ENCODE results near the gene ANO6.

DNA sequence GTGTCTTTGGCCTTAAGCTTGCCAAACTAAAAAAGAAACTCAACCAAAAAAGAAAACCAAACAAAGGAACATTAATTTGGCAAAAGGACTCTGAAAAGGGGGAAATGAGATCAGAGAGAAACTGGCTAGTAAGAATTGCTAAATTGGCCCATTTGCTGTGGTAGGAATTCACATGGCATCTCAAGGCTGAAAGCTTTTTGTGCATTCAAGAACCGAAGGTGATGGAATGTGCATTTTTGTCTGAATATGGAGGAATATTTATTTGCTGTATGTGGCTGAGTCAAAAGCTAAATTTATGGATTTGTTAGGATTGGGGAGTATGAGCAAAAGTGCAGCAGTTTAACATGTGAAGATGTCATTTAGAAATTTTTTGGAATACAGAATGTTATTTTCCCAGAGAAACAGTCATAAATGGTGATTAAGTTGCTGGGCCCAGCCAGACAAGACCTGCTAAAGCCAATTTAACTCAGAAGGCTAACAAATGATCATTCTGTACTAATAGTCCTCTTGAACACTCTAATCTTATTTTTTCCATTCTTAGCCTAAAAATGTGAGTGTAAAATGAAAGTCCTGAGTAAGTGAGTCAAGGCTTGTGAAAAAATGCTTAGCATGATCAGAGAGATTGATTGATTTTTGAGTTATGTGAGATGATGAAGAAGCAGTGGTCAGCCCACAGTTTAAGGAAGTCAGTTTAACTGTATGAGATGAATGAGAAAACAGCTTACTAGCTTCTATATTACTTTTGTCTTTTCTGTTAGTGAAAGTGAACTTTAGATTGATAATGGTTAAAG, 94.1 kb downstream of the ANO6 start:
- TF ChIP-seq CTCF (IDR thresholded peaks at IDR 0.05) (no peak), POLR2A (IDR thresholded peaks at IDR 0.05) (no peak)
